Brain microvascular endothelial cell (primary cell): Measurements from ENCODE around the gene FZD8.

ENCODE experiments used
- DNase-seq: peaks from one replicate; pipeline ENCODE4 v3.0.0-alpha.2; 2020
- H3K27ac ChIP-seq: fragments of 250-450 bp; sonication (Bioruptor Pico); 2 replicates; pipeline ENCODE4 v1.5.1; 2020; ENCODE audit warnings: mild to moderate bottlenecking, moderate library complexity
- H3K27me3 ChIP-seq: fragments of 250-450 bp; sonication (Bioruptor Pico); replicated peaks from 2 replicates; pipeline ENCODE4 v1.5.1; 2020; ENCODE audit warnings: mild to moderate bottlenecking
- H3K36me3 ChIP-seq: fragments of 250-450 bp; sonication (Bioruptor Pico); replicated peaks from 2 replicates; pipeline ENCODE4 v1.5.1; 2020; ENCODE audit warnings: mild to moderate bottlenecking
- H3K4me3 ChIP-seq: 2 replicates; pipeline ENCODE4 v1.5.1; 2011; ENCODE audit warnings: low read depth, mild to moderate bottlenecking, control low read depth, low read length, moderate library complexity
- CTCF ChIP-seq: IDR thresholded peaks from 2 replicates; pipeline ENCODE4 v1.5.1; 2011; ENCODE audit warnings: low read depth, mild to moderate bottlenecking, moderate library complexity, low read length, control low read depth, inconsistent platforms; ENCODE audit errors: missing control alignments
- in situ Hi-C: cut with HindIII; loops from 2 replicates; pipeline ENCODE4 v1.10.0; 2017; ENCODE audit warnings: low sequenced_read_pairs, low pct_ligation_motif_present

Gene FZD8

GRCh38 chr10:35644050-35644950, 2.2 kb upstream of the FZD8 start:
- no peak for TF ChIP-seq CTCF
- H3K36me3 ChIP-seq: no peaks in the 10 kb centered on the region
- H3K27me3 ChIP-seq: no peaks in the 10 kb centered on the region
- peak overlapping the region; percentile 73 for H3K4me3 ChIP-seq
- in situ Hi-C loops: loop anchor here (25.0 kb wide), 1 partner anchor 1143 kb away; no protein-coding TSS in a partner anchor
- no peak for DNase-seq
- H3K27ac ChIP-seq: no peak overlapping the region

DNA sequence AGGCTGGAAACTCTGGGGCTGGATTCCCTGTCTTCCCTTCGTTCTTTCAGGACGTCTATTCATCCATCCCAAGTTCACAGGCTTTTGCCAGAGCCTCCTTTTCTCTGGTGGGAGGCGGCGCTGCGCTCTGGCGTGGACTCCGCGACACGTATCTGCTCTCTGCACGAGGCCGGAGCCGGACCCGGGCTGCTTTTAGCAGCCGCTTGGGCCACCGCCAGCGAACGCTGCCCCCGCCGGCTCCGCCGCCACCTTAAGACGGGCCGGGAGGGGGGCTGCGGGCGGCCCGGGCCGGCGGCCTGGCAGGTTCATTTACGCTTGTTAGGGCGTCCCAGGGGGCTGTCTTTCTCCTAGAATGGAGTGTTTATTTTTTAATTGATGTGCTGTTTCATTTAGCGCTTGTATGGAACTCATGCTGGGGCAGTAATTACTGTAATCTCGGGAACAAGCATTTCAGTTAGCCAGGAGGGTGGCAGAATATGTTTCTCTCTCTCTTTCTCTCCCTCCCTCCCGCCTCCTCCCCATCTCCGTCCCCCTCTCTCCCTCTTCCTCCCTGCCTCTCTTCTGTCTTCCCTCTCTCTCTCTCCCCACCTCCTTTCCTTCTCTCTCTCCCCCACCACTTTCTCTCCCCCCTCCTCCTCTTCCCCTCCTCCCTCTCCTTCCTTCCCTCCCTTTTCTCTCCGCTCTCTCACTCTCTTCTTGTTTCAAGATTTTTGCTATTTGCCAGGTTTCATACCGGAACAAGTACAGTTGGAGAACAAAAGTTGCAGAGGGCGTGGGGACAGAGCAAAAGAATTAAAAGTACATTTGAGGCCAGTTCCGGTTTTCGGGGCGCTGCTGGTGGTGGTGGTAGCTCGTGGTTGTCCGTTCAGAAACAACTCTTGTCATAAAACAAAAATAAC, 1.3 kb upstream of the FZD8 start:
- H3K27ac ChIP-seq: no peak overlapping the region
- DNase-seq: peak; percentile 49
- peak overlapping the region; percentile 73 for H3K4me3 ChIP-seq
- in situ Hi-C loops: loop anchor here (25.0 kb wide), 1 partner anchor 1144 kb away; no protein-coding TSS in a partner anchor
- H3K36me3 ChIP-seq: no peaks in the 10 kb centered on the region
- no peak for TF ChIP-seq CTCF
- H3K27me3 ChIP-seq: no peaks in the 10 kb centered on the region

DNA sequence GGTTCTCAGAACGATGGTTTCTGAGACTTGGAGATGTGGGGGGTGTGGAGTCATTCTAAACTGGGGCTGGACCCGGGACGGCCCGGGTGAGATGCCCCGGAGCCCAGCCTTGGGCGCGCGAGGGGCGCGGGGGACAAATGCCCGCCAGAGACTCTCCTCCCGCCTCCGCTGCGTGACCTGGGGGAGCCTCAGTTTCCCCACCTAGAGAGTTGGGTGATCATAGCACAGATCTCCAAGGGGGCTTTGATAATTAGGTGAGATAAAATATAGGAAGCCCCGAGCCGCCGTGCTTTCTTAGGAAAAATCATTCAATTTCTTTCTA, 658 bp upstream of the FZD8 start:
- Histone ChIP-seq H3K36me3 (no peaks in the 10 kb centered on the region), H3K27me3 (no peaks in the 10 kb centered on the region), H3K27ac (no peak overlapping the region), H3K4me3 (peak overlapping the region; percentile 73)
- no peak for DNase-seq
- in situ Hi-C loops: loop anchor here (25.0 kb wide), 1 partner anchor 1145 kb away; no protein-coding TSS in a partner anchor
- TF ChIP-seq CTCF: no peak

- no peak for TF ChIP-seq CTCF
- no peak for DNase-seq
- no peaks in the 10 kb centered on the region for H3K36me3 ChIP-seq
- no peaks in the 10 kb centered on the region for H3K27me3 ChIP-seq
- in situ Hi-C loops: loop anchor here (25.0 kb wide), 1 partner anchor 1146 kb away; no protein-coding TSS in a partner anchor
- H3K4me3 ChIP-seq: peak overlapping the region; percentile 73
- peak overlapping the region; percentile 2 for H3K27ac ChIP-seq
These were observed 441 bp downstream of the FZD8 start for GRCh38 chr10:35641676-35642034.

DNA sequence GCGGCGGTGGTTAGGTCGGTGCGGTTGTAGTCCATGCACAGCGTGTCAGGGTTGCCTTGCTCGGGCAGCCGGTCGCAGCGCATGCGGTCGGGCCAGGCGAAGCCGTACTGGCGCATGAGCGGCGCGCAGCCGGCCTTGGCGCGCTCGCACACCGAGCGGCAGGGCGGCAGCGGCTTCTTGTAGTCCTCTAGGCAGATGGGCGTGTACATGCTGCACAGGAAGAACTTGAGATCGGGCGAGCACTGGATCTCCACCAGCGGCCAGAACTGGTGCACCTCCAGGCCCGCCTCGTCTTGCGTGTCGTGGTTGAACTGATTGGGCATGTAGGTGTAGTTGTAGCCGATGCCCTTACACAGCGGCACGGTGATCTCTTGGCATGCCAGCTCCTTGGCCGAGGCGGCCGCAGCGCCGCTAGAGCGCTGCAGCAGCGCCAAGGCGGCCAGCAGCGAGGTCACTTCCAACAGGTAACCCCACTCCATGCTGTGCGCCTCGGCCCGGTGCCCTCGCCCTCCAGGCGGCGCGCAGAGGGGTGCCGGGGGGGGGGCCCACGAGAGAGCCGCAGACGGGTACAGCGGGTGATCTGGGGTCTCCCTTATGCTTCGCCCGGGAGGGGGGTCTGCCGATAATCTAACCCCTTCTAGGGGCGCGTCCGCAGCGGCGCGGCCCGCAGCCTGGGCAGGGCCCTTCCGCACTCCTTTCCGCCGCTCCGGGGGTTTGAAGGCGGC, 983 bp downstream of the FZD8 start:
- Histone ChIP-seq H3K4me3 (peak overlapping the region; percentile 73), H3K36me3 (no peaks in the 10 kb centered on the region), H3K27me3 (no peaks in the 10 kb centered on the region), H3K27ac (no peak overlapping the region)
- in situ Hi-C loops: loop anchor here (25.0 kb wide), 1 partner anchor 1146 kb away; no protein-coding TSS in a partner anchor
- TF ChIP-seq CTCF: no peak
- DNase-seq: peak; percentile 76
